ENCODE measurements around the gene ASPSCR1. TPM values are rescaled to one million over a fixed set of nuclear protein-coding genes. Genes with fewer than 3 reads are reported as not detected.

The ASPSCR1 gene
- total RNA-seq, 4 donors from 2014 or later, result 21.0 to 61.7 (median 41.3) TPM

- no peaks in the 10 kb centered on the region for H3K36me3 ChIP-seq
- H3K4me3 ChIP-seq, result no peak overlapping the region
- WGBS, 2 donors (ENCODE audit: low coverage in 1 of 2), result 34% methylated on average over 14 of the region's 15 CpGs; no CpG with 5 or more reads in 1 of the 2 donors
- H3K9me3 ChIP-seq, result no peaks in the 10 kb centered on the region
- H3K4me1 ChIP-seq, result peaks cover 10 to 34% (median 21%) of the 10 kb centered on the region in 4 donors
- peaks cover 17% of the 10 kb centered on the region for H3K27me3 ChIP-seq
- no peak overlapping the region for H3K27ac ChIP-seq
- no peak for DNase-seq
- TF ChIP-seq POLR2AphosphoS5 (IDR thresholded peaks at IDR 0.05), result no peak
- no peak for TF ChIP-seq CTCF (IDR thresholded peaks at IDR 0.05)
- no peak for TF ChIP-seq EP300 (IDR thresholded peaks at IDR 0.05; ENCODE audit: low read depth)
- intact Hi-C loops (cut with DNase I; ENCODE audit: low total_unique reads), result no loop called here
- in situ Hi-C loops (cut with MboI; ENCODE audit: low pct_ligation_motif_present in 1 of 4, low pct_unique_long_range_greater_than_20kb in 1 of 4, low sequenced_read_pairs in 3 of 4), result no loop called here
Observed at GRCh38 chr17:81931557-81932332, 45.7 kb upstream of the ASPSCR1 start.

- TF ChIP-seq EP300 (IDR thresholded peaks at IDR 0.05; ENCODE audit: low read depth), result no peak
- no peak for TF ChIP-seq POLR2AphosphoS5 (IDR thresholded peaks at IDR 0.05)
- TF ChIP-seq CTCF (IDR thresholded peaks at IDR 0.05), result no peak
- TF ChIP-seq POLR2A (IDR thresholded peaks at IDR 0.05), result no peak
- WGBS, 2 donors (ENCODE audit: low coverage in 1 of 2), result 87% methylated on average over 9 of the region's 9 CpGs; no CpG with 5 or more reads in 1 of the 2 donors
- no peak for DNase-seq
Observed at GRCh38 chr17:81932333-81932983, 45.0 kb upstream of the ASPSCR1 start.

GRCh38 chr17:81933178-81933699 lies 44.2 kb upstream of the ASPSCR1 start:
- in situ Hi-C loops (cut with MboI; ENCODE audit: low pct_ligation_motif_present in 1 of 4, low pct_unique_long_range_greater_than_20kb in 1 of 4, low sequenced_read_pairs in 3 of 4), result no loop called here
- 88% methylated on average over 14 of the region's 14 CpGs; no CpG with 5 or more reads in 1 of the 2 donors for WGBS, 2 donors (ENCODE audit: low coverage in 1 of 2)

More at GRCh38 chr17:81932333-81932983, 45.0 kb upstream of the ASPSCR1 start:
- intact Hi-C loops (cut with DNase I; ENCODE audit: low total_unique reads) (no loop called here), in situ Hi-C loops (cut with MboI; ENCODE audit: low pct_ligation_motif_present in 1 of 4, low pct_unique_long_range_greater_than_20kb in 1 of 4, low sequenced_read_pairs in 3 of 4) (no loop called here)
- H3K27ac ChIP-seq, result no peak overlapping the region
- H3K4me1 ChIP-seq, result peaks cover 13 to 39% (median 26%) of the 10 kb centered on the region in 4 donors
- H3K27me3 ChIP-seq, result peaks cover 17% of the 10 kb centered on the region
- no peak overlapping the region for H3K4me3 ChIP-seq
- no peaks in the 10 kb centered on the region for H3K9me3 ChIP-seq
- H3K36me3 ChIP-seq, result no peaks in the 10 kb centered on the region

More at GRCh38 chr17:81933178-81933699, 44.2 kb upstream of the ASPSCR1 start:
- DNase-seq, result no peak
- no peak overlapping the region for H3K27ac ChIP-seq
- intact Hi-C loops (cut with DNase I; ENCODE audit: low total_unique reads), result no loop called here
- H3K36me3 ChIP-seq, result no peaks in the 10 kb centered on the region
- H3K9me3 ChIP-seq, result no peaks in the 10 kb centered on the region
- no peak for TF ChIP-seq EP300 (IDR thresholded peaks at IDR 0.05; ENCODE audit: low read depth)
- TF ChIP-seq POLR2A (IDR thresholded peaks at IDR 0.05), result no peak
- no peak for TF ChIP-seq CTCF (IDR thresholded peaks at IDR 0.05)
- no peak for TF ChIP-seq POLR2AphosphoS5 (IDR thresholded peaks at IDR 0.05)
- H3K4me1 ChIP-seq, result peaks cover 11 to 35% (median 26%) of the 10 kb centered on the region in 4 donors
- H3K27me3 ChIP-seq, result peaks cover 15% of the 10 kb centered on the region
- H3K4me3 ChIP-seq, result no peak overlapping the region

All from transverse colon (tissue), 4 donors.